ENCODE results near the gene ACADL. TPM values are rescaled to one million over a fixed set of nuclear protein-coding genes. Genes with fewer than 3 reads are reported as not detected.

Gene ACADL
- total and polyA plus RNA-seq, 2 of the 8 experiments (the other 6 are each of a cell fraction or from before 2014, with no cell fraction given): 0.11 to 0.34 TPM

DNA sequence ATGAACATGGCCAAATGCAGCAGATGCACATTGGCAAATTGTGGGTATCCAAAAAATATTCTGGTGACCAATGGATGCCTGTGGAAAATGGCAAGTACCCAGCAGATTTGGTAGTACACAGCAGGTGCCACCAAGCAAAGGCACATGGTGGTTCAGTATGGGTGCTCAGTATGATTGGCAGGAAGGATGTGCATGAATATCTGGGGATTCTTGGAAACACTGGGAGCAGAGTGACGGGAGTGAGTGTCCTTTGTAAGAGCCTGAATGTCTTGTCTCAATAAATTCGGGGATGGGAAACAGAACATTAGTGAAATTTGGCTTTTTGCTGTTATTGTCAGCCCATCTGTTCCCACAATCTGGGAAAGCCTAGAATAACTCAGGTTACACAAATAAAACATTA, 36.8 kb upstream of the ACADL start:
- TF ChIP-seq KDM1A (IDR thresholded peaks at IDR 0.05; ENCODE audit: borderline replicate concordance, low read length) (no peak), CHD1 (IDR thresholded peaks at IDR 0.05; ENCODE audit: low read depth, low read length) (no peak), RNF2 (IDR thresholded peaks at IDR 0.05; ENCODE audit: borderline replicate concordance, low read depth, low read length, missing control alignments, poor library complexity, severe bottlenecking) (no peak), JUND (IDR thresholded peaks at IDR 0.05; ENCODE audit: low read length) (no peak), SP4 (IDR thresholded peaks at IDR 0.05; ENCODE audit: low read length) (no peak), RBBP5 (IDR thresholded peaks at IDR 0.05; ENCODE audit: borderline replicate concordance, low read depth, low read length) (no peak), PHF8 (conservative IDR thresholded peaks at IDR 0.05; ENCODE audit: low read depth, low read length) (no peak), TBP (IDR thresholded peaks at IDR 0.05; ENCODE audit: low read depth, low read length) (no peak), KDM5A (IDR thresholded peaks at IDR 0.05; ENCODE audit: low read length) (no peak), POLR2AphosphoS5 (IDR thresholded peaks at IDR 0.05; ENCODE audit: low read depth, low read length) (no peak), TEAD4 (IDR thresholded peaks at IDR 0.05; ENCODE audit: low read depth, low read length) (no peak)
- TF ChIP-seq, protein P1, sequence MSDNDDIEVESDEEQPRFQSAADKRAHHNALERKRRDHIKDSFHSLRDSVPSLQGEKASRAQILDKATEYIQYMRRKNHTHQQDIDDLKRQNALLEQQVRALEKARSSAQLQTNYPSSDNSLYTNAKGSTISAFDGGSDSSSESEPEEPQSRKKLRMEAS (IDR thresholded peaks at IDR 0.05): no peak
- Histone ChIP-seq H3K9me3 (ENCODE audit: insufficient read depth in 2 of 2, low read depth in 1 of 2, low read length in 1 of 2) (no peaks in the 10 kb centered on the region), H3K27ac (ENCODE audit: low read depth, low read length) (no peak overlapping the region), H3K27me3 (replicated peaks in 1 of 4; ENCODE audit: control insufficient read depth in 3 of 4, extremely low read depth in 1 of 4, insufficient read depth in 3 of 4, low read length in 3 of 4) (no peaks in the 10 kb centered on the region), H3K4ac (replicated peaks; ENCODE audit: insufficient read length, low read depth, low read length) (no peak overlapping the region), H2BK5ac (ENCODE audit: low read depth, low read length) (no peak overlapping the region), H3K56ac (replicated peaks; ENCODE audit: insufficient read length, low read depth, low read length) (no peak overlapping the region), H2AK5ac (ENCODE audit: low read depth, low read length) (no peak overlapping the region), H4K8ac (ENCODE audit: extremely low read depth, insufficient read depth, low read length) (no peak overlapping the region), H3K9ac (replicated peaks in 1 of 4; ENCODE audit: extremely low read depth in 1 of 4, low read depth in 3 of 4, low read length in 3 of 4) (no peak overlapping the region), H2BK120ac (replicated peaks; ENCODE audit: low read depth, low read length) (no peak overlapping the region), H3K79me1 (ENCODE audit: low read depth, low read length) (no peaks in the 10 kb centered on the region), H3K36me3 (ENCODE audit: control insufficient read depth in 2 of 4, insufficient read depth in 4 of 4, low read length in 3 of 4) (no peaks in the 10 kb centered on the region), H4K5ac (ENCODE audit: insufficient read length, low read depth, low read length) (no peak overlapping the region), H2BK12ac (ENCODE audit: low read depth, low read length) (no peak overlapping the region), H3K4me3 (ENCODE audit: extremely low read depth in 1 of 4, insufficient read depth in 2 of 4, low read depth in 3 of 4, low read length in 4 of 4) (no peak overlapping the region), H3K18ac (ENCODE audit: extremely low read depth, low read length) (no peak overlapping the region), H3K4me1 (replicated peaks in 1 of 4; ENCODE audit: control insufficient read depth in 3 of 4, insufficient read depth in 4 of 4, low read length in 3 of 4) (no peaks in the 10 kb centered on the region), H3K23me2 (ENCODE audit: low read depth, low read length) (no peaks in the 10 kb centered on the region), H3K23ac (ENCODE audit: insufficient read length) (no peak overlapping the region), H3K79me2 (ENCODE audit: control insufficient read depth in 1 of 2, insufficient read depth in 2 of 2, low read length in 2 of 2) (no peaks in the 10 kb centered on the region), H3K4me2 (ENCODE audit: insufficient read depth in 1 of 2, low read depth in 2 of 2, low read length in 2 of 2) (no peak overlapping the region), H2BK20ac (ENCODE audit: low read length) (no peak overlapping the region), H4K91ac (replicated peaks; ENCODE audit: insufficient read length, low read length) (no peak overlapping the region), H3K14ac (ENCODE audit: insufficient read length) (no peak overlapping the region), H2BK15ac (ENCODE audit: low read length) (no peak overlapping the region), H2AFZ (ENCODE audit: low read length) (no peak overlapping the region), H4K20me1 (replicated peaks in 1 of 2; ENCODE audit: control insufficient read depth in 1 of 2, insufficient read depth in 2 of 2, low read length in 2 of 2) (no peaks in the 10 kb centered on the region)
- 98% methylated on average over 2 of the region's 2 CpGs; no CpG with 5 or more reads in 1 of the 2 experiments for WGBS, 2 experiments (ENCODE audit: extremely low coverage in 1 of 2, insufficient coverage in 1 of 2, insufficient read length in 1 of 2, insufficient replicate concordance in 2 of 2, low coverage in 1 of 2, low lambda C conversion rate in 2 of 2, missing lambda C conversion rate in 1 of 2)
- no peak for FAIRE-seq
- CTCF ChIA-PET (ENCODE audit: partially characterized antibody): no interaction called here
- DNase-seq (ENCODE audit: low read depth in 1 of 2, low spot score in 2 of 2): no peak
- POLR2A ChIA-PET (ENCODE audit: partially characterized antibody): no interaction called here

All from H1 (cell line).